Dedifferentiated amniotic fluid mesenchymal stem cell (primary cell): ENCODE measurements around the gene CLEC9A.
"Not testable (repeated sequence)": the region's sequence is repeated elsewhere in the genome, so short reads cannot be mapped to it uniquely, and the experiment has no call there.

Experiments
- DNase-seq: peaks from one replicate; pipeline ENCODE4 v3.0.0-alpha.2; 2016; ENCODE audit errors: extremely low spot score

CLEC9A gene

DNA sequence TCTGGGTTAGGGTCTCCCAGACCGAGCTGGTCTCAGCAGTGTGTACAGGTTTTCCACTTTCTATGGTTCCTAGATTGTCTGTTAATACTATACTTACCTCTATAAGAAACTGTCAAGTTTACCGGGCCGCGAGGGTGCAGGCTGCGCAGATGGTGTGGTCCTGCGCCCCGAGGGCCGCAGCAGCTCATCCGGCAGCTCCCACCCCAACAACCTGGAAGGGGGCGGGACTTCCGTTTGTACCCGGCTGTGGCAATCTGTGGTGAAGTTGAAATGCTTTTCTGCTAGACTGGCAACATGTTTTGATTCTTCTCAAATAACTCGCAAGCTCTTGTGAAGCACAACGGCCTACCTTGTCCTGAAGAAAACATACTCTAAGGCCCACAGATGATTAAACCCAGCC is at the start of gene CLEC9A:
Gene CLEC9A (plus strand): TSS at position 237 of the 400 bp plus-strand sequence. CDS start 22,006 bp downstream, outside the sequence.
- no peak for DNase-seq

GRCh38 chr12:9991876-9992275 is 38.6 kb upstream of the CLEC9A start:
- DNase-seq: no peak

DNA sequence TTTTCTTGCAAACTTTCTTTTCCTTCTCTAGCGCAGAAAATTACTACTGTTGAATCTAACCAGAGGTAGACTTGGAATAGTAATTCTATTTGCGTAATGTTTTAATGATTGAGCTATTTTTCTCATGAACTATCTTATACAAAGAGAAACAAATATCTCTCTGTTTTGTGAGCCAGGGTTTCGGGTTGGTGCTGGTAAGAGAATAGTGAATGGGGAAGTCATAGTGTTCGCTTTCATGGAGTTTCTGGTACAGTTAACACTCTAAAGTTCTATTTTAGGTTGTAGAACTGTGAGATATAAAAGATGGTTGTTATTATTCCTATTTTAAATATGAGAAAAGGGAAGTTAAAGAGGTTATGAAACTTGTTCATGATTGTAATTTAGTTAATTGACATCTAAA is 38.2 kb upstream of the CLEC9A start:
- no peak for DNase-seq

GRCh38 chr12:9999016-9999415 is 31.5 kb upstream of the CLEC9A start, which contains the start of gene CLEC1B:
TSS of gene CLEC1B (minus strand) at chr12:9999121. CDS start at chr12:9999100, 21 bp downstream.
- DNase-seq: no peak

DNA sequence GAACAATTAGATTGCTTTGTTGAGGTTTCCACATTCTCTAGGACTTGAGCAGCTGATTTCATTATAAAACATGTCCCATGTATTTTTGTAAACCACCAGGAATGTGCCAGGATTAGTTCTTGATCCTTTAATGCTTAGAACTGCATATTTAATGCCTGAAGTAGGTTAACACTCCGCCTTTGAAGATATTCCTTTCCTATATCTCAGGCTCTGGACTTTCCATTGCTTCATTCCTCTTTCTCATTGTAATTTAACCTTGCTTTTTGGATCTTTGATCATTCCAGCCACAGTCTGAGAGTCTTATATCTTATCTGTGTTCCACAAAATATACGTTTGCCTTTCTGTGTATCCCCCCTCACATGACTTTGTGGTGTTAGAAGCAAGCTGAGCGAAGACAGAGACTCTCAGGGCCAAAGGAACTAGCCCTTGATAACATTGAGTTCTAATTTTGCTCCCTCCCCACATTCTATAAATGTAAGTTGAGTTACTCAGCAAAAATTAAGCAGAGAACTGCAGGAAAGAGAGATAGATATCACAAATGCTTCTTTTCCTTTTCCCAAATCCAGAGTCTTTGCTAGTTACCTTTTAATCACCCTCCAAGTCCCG is 29.2 kb upstream of the CLEC9A start:
- no peak for DNase-seq

GRCh38 chr12:10012630-10013330 is 17.7 kb upstream of the CLEC9A start:
- no peak for DNase-seq

DNA sequence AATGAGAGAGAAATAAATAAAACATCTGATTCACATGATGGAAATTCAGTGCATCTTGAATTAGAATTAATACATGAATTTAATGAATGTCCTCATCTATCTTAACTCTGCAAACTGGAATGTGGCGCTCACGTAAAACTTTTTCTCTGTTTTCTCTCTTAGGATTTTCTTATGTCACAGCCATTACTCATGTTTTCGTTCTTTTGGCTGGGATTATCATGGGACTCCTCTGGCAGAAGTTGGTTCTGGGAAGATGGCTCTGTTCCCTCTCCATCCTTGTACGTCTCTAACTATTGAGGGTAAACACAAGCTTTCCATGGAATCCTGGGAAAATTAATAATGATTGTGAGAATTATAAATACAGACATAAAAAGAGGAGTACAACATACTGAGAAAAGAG is 15.0 kb upstream of the CLEC9A start:
- DNase-seq: no peak

GRCh38 chr12:10016881-10017280 is 13.6 kb upstream of the CLEC9A start:
- no peak for DNase-seq

DNA sequence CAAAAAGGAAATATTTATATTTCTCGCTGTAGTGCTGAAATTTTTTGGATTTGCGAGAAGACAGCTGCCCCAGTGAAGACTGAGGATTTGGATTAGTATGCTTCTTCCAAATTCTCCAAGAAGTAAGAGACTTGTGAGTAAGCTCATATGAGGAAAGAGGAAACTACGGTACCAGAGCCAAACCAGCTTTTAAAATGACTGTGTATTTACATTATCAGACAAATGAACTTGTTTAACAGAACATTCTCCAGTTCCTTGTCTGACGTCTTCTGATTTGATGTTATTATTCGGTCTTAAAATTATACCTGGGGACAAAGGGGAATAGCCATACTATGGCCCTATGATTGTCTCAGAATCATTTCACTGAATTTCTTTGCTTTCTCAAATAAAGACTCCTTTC is 12.1 kb upstream of the CLEC9A start:
- no peak for DNase-seq

- DNase-seq: no peak
Measured at GRCh38 chr12:10021342-10021741, 9.1 kb upstream of the CLEC9A start.

DNA sequence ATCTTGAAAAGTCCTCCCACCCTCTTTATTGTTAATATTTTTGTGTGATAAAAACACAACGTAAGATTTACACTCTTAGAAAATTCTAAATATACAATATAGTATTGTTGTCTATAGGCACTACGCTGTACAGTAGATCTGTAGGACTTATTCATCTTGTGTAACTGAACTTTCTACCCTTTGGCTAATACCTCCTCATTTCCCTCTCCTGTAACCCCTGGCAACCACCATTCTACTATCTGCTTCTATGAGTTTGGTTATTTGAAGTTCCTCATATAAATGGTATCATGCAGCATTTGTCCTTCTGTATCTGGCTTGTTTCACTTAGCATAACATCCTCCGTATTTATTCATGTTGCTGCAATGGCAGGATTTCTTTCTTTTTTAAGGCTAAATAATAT is 5.2 kb upstream of the CLEC9A start:
- no peak for DNase-seq

- DNase-seq: not testable (repeated sequence)
Measured at GRCh38 chr12:10026666-10027065, 3.8 kb upstream of the CLEC9A start.

GRCh38 chr12:10027311-10027710 is 3.2 kb upstream of the CLEC9A start:
- no peak for DNase-seq

DNA sequence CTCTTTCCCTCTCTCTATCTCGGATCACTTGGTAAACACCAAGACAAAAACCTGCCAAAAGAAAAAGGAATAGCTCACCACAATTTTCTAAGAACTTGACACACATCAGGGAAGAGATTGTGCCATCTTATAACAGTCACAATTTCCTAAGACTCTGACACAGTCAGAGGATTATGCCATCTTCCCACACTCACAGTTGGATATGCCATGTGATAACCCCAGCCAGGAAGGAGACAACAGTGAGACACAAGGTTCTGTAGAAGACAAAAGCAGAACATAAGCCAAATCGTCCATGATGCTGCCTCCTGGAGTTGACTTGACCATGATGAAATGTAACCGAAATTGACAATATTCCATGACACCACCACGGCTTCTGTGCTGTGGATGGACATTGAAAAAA is 2.8 kb upstream of the CLEC9A start:
- no peak for DNase-seq

DNA sequence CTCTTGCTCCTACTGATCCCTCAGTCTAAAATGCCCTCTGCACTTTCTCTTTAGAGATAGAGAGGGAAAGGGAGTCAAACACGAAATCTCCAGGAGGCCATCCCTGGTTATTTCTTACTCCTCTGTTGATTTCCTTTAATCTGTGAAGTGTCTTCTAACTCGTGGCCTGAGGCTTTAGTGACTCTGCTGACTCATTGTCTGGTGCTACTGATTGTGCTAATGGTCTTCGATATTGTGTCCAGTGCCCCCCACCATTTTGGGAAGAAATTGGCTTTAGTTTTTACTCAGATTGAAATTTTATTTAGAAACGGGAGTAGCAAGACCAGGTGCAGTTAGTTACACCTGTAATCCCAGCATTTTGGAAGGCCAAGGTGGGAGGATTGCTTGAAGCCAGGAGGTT is 839 bp downstream of the CLEC9A start:
- no peak for DNase-seq

GRCh38 chr12:10031771-10032175 is 1.3 kb downstream of the CLEC9A start:
- no peak for DNase-seq

DNA sequence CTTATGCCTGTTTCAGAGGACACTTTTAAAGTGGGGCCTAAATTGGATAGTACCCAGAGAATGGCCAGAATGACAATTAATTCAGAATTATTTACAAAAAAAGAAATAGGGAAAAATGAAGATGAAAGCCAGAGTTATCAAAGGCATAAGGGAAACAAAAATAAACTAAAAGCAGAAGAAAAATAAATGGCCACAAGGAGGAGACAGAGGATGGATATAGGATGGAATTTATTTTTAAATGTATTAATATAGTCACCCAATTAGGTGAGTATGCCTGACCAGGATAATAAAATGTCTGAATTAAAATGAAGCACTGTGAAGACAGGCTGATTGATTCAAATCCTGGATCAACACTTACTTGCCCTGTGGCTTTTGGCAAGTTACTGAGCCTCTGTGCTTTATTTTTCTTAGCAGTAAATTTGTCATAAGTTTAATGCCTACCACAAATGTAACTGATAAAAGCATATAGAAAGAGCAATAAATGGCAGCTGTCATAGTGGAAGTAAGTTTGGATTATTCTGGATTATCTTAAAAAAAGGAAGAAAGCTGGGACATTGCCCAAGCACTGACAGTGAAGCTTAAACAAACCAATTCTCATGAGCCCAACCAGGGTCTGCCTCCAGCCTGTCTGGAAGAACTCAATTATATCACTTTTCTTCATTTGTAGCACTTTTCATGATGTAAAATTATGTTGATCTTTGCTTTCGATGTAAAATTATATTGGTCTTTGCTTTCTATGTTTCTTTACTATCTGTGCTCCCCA is 3.5 kb downstream of the CLEC9A start:
- peak; percentile 18 for DNase-seq

- DNase-seq: no peak
Measured at GRCh38 chr12:10042167-10042566, 11.7 kb downstream of the CLEC9A start.

DNA sequence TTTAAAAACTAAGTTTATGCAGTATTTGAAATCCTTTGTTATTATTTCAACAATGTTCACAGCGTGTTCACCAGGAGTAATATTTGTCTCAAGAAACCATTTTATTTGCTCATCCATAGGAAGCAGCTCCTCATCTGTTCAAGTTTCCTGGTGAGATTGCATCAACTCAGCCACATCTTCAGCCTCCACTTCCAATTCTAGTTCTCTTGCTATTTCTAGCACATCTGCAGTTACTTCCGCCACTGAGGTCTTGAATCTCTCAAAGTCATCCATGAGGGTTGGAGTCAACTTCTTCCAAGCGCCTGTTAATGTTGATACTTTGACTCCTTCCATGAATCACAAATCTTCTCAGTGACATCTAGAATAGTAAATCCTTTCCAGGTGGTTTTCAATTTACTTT is 18.0 kb downstream of the CLEC9A start:
- no peak for DNase-seq

DNA sequence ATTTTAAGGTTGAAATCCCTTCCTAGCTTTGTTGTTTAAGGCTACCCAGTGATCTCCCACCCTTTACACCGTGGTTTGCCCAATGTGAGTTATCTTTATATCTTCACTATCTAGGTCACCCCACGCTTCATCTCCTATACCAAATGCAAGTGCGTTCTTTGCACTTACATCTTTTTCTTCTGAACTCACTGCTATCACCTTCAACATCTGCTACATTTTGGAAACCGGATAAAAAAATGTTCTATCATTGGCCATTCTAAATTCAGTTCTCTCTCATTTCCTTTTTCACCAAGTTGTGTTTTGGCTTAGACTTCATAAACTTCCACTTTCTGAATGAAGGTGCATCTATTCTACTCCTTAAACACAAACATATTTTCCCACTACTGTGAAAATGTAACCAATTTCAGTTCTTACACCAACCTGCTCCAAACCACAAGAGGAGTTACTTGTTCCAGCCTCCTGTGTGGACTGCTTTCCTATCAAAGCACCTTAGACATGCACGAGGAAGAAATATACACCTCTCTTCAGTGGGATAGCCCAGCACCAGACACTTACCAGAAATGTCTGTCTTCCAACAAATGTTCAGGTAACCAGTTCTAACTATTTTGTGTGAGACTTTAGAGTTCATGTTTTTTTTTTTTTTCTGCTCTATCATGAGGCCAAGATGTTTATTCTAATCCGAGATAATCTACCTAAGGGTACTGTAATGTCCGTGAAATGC is 21.9 kb downstream of the CLEC9A start:
- no peak for DNase-seq

- no peak for DNase-seq
Measured at GRCh38 chr12:10058387-10058786, 27.9 kb downstream of the CLEC9A start.

DNA sequence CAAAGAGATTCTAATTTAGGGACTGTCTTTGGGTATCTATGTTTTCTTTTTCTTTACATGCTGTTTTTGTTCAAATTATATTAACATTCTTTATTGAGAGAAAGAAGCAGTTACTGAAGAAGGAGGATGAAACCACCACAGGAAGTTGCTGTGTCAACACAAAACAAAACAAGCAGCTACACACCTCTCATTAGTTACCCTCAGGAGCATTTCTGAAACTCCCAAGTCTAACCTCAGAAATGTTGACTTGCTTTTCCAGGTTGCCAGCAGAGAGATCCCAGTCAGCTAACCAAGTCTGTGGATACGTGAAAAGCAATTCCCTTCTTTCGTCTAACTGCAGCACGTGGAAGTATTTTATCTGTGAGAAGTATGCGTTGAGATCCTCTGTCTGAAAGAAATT is 34.8 kb downstream of the CLEC9A start:
- no peak for DNase-seq
